Bronchial epithelial cell (primary cell): Measurements from ENCODE around the gene OFD1. TPM values are rescaled to one million over a fixed set of nuclear protein-coding genes. Genes with fewer than 3 reads are reported as not detected.

Experiments used
- DNase-seq: peaks from one replicate; pipeline ENCODE4 v3.0.0-alpha.2; 2010; ENCODE audit warnings: low read depth
- FAIRE-seq: peaks from 2 replicates; lab custom pipeline; 2011; peaks lifted over from hg19 to GRCh38; lab: Jason Lieb, UNC
- H3K27me3 ChIP-seq: 2 replicates; pipeline ENCODE4 v1.5.1; 2011; ENCODE audit warnings: low read length; ENCODE audit not compliant: control insufficient read depth, insufficient read depth
- H3K36me3 ChIP-seq: 2 replicates; pipeline ENCODE4 v1.5.1; 2011; ENCODE audit warnings: low read length; ENCODE audit not compliant: control insufficient read depth, insufficient read depth
- H3K4me3 ChIP-seq: 2 replicates; pipeline ENCODE4 v1.5.1; 2011; ENCODE audit warnings: mild to moderate bottlenecking, low read depth, low read length, control low read depth
- total RNA-seq: library from RNA; depleted of rRNA; stranded (reverse); fragments of >200 nt; gene quantifications from 2 replicates; pipeline ENCODE4 v1.2.1, GENCODE V29; 2014
- TF ChIP-seq, protein P1 (sequence below): IDR thresholded peaks from 2 replicates; pipeline ENCODE4 v1.5.1; 2011; ENCODE audit warnings: mild to moderate bottlenecking, moderate library complexity, low read length, control low read depth, inconsistent platforms; ENCODE audit not compliant: insufficient read depth, severe bottlenecking

Gene OFD1
- total RNA-seq, 1 donor from 2014 or later, result 13.4 TPM

- Histone ChIP-seq H3K4me3 (no peak overlapping the region), H3K27me3 (no peaks in the 10 kb centered on the region), H3K36me3 (no peaks in the 10 kb centered on the region)
- TF ChIP-seq, protein P1, sequence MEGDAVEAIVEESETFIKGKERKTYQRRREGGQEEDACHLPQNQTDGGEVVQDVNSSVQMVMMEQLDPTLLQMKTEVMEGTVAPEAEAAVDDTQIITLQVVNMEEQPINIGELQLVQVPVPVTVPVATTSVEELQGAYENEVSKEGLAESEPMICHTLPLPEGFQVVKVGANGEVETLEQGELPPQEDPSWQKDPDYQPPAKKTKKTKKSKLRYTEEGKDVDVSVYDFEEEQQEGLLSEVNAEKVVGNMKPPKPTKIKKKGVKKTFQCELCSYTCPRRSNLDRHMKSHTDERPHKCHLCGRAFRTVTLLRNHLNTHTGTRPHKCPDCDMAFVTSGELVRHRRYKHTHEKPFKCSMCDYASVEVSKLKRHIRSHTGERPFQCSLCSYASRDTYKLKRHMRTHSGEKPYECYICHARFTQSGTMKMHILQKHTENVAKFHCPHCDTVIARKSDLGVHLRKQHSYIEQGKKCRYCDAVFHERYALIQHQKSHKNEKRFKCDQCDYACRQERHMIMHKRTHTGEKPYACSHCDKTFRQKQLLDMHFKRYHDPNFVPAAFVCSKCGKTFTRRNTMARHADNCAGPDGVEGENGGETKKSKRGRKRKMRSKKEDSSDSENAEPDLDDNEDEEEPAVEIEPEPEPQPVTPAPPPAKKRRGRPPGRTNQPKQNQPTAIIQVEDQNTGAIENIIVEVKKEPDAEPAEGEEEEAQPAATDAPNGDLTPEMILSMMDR, result no peak
- no peak for FAIRE-seq
- no peak for DNase-seq
Measured at GRCh38 chrX:13803116-13803515, 68.6 kb downstream of the OFD1 start.

DNA sequence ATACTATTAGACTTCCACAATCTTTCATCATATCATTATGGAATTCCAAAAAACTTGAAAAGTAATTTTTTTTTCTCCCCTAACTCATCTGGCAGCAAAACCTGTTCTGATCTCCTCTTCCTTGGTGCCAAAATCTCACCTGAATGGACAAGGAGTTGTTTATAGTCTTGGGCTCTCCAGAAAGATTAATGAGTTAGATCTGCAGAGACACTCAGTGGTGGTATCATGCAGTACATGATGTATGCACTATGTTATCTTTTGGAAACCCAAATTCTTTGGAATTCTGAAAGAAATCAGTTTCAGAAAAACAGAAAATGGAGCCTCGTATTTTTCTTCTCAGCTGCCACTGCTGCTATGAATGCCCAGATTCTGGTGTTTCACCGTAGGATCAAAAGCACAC lies 70.7 kb downstream of the OFD1 start:
- FAIRE-seq, result no peak
- no peaks in the 10 kb centered on the region for H3K36me3 ChIP-seq

GRCh38 chrX:13808293-13808692 lies 73.7 kb downstream of the OFD1 start:
- no peak for FAIRE-seq
- H3K36me3 ChIP-seq, result no peaks in the 10 kb centered on the region

More for the DNA sequence above, 70.7 kb downstream of the OFD1 start:
- DNase-seq, result no peak
- TF ChIP-seq, protein P1, result no peak
- no peak overlapping the region for H3K4me3 ChIP-seq
- H3K27me3 ChIP-seq, result no peaks in the 10 kb centered on the region

DNA sequence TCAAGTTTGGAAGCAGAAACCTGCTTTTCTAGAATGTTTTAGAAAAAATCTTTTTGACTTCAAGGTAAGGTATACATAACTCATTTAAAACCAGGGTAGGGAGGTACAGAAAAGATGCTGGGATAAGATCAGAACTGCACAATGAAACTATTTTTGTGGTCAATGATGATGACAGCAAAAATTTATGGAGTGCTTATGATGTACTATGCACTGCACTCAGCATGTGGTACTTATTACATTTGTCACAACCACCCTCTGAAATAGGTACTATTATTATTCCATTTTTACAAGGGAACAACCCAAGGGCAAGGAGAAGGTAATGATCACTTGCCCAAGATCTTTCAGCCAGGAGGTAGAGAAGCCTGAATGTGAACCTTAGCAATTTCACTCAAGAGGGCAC lies 74.3 kb downstream of the OFD1 start:
- FAIRE-seq, result no peak
- Histone ChIP-seq H3K36me3 (no peaks in the 10 kb centered on the region), H3K27me3 (no peaks in the 10 kb centered on the region), H3K4me3 (no peak overlapping the region)
- TF ChIP-seq, protein P1, result no peak
- no peak for DNase-seq

More at GRCh38 chrX:13808293-13808692, 73.7 kb downstream of the OFD1 start:
- TF ChIP-seq, protein P1, result no peak
- H3K27me3 ChIP-seq, result no peaks in the 10 kb centered on the region
- no peak for DNase-seq
- H3K4me3 ChIP-seq, result no peak overlapping the region

GRCh38 chrX:13815664-13816063 lies 81.1 kb downstream of the OFD1 start:
- Histone ChIP-seq H3K36me3 (no peaks in the 10 kb centered on the region), H3K4me3 (no peak overlapping the region), H3K27me3 (no peaks in the 10 kb centered on the region)
- TF ChIP-seq, protein P1, result no peak
- no peak for FAIRE-seq
- DNase-seq, result no peak

DNA sequence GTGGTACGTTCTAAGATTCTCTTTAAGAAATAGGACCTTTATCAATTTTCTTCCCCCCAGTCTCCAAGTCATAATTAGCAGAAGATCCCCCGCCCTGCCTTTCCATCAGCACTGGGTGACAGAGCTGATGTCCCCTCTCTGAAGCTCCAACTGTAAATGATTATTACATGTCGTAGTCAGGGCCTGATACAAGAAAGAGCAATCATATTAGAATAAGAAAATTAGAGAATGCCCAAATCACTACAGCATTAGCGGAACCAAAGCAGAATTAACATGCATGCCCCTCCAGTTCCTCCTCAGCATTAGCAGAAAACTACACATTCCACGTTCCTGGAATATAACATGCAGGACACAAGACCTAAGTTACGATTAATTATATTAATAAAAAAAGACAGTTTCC lies 81.6 kb downstream of the OFD1 start:
- H3K27me3 ChIP-seq, result no peaks in the 10 kb centered on the region
- H3K36me3 ChIP-seq, result no peaks in the 10 kb centered on the region
- FAIRE-seq, result no peak
- TF ChIP-seq, protein P1, result no peak
- H3K4me3 ChIP-seq, result no peak overlapping the region
- no peak for DNase-seq
